ENCODE results near the gene TMEM135.
"Not testable (repeated sequence)": the region's sequence is repeated elsewhere in the genome, so short reads cannot be mapped to it uniquely, and the experiment has no call there.

Gene TMEM135

GRCh38 chr11:87141980-87142514 lies 104.3 kb downstream of the TMEM135 start:
- DNase-seq (ENCODE audit: low read depth in 3 of 3) = no peak

GRCh38 chr11:87142594-87142993 lies 104.9 kb downstream of the TMEM135 start:
- DNase-seq (ENCODE audit: low read depth in 3 of 3) = no peak

GRCh38 chr11:87143641-87144040 lies 105.9 kb downstream of the TMEM135 start:
- DNase-seq (ENCODE audit: low read depth in 3 of 3) = no peak

DNA sequence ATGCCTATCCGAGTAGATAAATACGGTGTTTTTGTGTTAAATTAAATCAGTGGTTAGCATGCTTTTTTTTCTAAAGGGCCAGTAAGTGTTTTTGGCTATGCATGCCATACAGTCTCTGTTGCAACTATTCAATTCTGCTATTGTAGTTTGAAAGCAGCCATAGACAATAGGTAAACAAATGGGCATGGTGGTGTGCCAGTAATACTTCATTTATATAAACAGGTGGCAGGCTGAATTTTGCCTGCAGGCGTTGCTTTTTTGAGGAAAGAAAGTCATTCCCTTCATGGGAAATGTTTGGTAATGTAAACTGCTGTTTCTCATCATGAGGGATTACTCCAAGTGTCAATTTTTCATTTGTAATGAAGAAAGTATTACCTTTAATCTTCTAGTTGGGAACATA lies 106.5 kb downstream of the TMEM135 start:
- DNase-seq (ENCODE audit: low read depth in 3 of 3) = no peak

GRCh38 chr11:87148749-87149148 lies 111.0 kb downstream of the TMEM135 start:
- DNase-seq (ENCODE audit: low read depth in 3 of 3) = no peak

DNA sequence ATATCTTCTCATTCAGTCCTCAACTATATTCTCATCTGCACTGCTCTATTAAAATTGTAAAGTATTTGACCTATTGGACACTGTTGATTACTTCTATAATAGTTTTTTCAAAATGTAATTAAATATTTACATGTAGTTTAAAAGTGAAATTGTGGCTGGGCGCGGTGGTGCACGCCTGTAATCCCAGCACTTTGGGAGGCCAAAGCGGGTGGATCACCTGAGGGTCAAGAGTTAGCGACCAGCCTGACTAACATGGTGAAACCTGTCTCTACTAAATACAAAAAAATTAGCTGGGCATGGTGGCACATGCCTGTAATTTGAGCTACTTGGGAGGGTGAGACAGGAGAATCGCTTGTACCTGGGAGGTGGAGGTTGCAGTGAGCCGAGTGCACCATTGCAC lies 112.0 kb downstream of the TMEM135 start:
- not testable (repeated sequence) for DNase-seq (ENCODE audit: low read depth in 3 of 3)

- DNase-seq (ENCODE audit: low read depth in 3 of 3) = no peak
Measured at GRCh38 chr11:87150936-87151335, 113.2 kb downstream of the TMEM135 start.

GRCh38 chr11:87154246-87154645 lies 116.5 kb downstream of the TMEM135 start:
- no peak for DNase-seq (ENCODE audit: low read depth in 3 of 3)

DNA sequence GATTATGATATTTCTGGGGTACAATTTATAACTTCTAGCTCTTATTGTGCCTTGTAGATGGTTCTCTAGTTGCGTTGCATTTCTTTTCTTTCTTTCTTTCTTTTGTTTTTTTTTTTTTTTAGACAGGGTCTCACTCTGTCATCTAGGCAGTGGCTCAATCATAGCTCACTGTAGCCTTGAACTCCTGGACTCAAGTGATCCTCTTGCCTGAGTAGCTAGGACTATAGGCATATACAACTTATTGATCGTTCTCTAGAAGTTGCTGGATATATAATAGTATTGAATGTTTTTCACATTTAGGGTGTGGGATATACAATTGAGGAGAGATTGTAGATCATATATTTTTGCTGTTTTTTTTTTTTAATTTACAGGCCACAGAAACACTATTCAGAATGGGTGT lies 119.2 kb downstream of the TMEM135 start:
- DNase-seq (ENCODE audit: low read depth in 3 of 3) = no peak

- DNase-seq (ENCODE audit: low read depth in 3 of 3) = not testable (repeated sequence)
Measured at GRCh38 chr11:87169076-87169475, 131.3 kb downstream of the TMEM135 start.

DNA sequence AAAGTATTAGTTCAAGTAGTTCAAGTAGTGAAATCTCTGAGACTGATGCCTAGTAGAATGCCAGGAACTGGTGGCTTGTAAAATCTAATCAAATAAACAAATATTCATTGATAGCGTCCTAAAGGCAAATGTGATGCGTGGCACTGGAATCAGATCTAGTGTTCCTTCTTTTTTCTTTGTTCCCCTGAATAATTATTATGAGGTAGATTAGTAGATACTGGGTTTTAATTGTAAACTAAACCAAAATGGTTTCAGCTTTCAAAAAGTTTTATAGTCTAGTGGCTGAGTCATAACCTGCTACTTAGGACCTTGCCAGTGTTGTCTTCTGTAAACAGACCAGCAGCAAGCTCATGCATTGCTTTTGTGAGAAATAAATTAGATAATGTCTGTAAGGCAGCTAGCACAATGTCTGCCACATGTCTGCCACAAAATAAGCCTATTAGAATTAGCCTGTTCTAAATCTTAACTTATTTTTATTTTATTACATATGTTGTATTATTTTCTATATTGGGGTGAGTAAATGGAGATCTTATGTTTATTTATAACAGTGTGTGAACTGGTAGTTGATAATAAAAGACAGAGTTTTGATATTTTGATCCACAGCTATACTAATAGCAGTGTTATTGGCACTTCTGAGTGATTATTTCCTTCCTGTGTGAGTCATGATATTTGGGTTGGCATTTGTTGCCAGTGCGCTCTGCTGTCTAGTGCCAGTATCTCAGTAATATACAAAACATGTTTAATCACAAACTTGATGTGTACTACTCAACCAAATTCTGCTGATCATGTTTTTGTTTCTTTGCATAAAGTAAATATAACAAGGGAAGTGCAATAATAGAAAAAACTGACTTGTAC lies 135.7 kb downstream of the TMEM135 start:
- DNase-seq (ENCODE audit: low read depth in 3 of 3) = no peak

DNA sequence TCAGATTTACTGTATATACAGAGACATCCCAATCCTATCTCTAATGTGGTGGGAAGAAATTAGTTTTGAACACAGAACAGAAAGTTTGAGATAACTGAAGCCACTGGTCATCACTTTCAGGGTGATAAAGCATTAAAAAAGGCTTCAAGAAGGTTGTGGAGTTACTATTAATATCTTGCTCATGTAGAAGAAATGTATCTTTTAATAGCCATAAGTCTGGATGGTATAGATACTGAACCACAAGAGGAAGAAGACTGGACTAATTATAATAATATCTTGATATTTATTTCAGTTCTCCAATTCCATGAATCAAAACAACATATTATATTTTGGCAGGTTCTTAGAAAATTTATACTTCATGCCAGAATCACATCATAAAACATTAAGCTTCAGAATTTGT lies 137.1 kb downstream of the TMEM135 start:
- DNase-seq (ENCODE audit: low read depth in 3 of 3) = no peak

GRCh38 chr11:87176044-87176443 lies 138.3 kb downstream of the TMEM135 start:
- DNase-seq (ENCODE audit: low read depth in 3 of 3) = no peak

DNA sequence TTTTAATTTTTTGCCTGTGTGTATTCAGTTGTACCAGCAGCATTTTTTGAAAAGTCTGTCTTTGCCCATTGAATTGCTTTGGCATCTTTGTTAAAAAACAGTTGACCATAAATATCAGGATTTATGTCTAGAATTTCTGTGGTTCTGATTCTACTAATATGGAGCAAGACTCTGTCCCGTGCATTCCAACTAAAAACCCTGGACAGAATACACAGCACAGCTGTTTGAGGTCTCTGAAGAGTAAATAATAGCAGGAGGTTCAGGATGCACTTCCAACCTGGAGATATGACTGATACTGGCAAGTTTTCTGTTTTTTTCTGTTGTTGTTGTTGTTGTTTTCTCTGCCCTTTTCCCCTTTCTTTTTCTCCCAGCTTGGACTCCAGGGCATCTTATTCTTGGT lies 141.9 kb downstream of the TMEM135 start:
- no peak for DNase-seq (ENCODE audit: low read depth in 3 of 3)

DNA sequence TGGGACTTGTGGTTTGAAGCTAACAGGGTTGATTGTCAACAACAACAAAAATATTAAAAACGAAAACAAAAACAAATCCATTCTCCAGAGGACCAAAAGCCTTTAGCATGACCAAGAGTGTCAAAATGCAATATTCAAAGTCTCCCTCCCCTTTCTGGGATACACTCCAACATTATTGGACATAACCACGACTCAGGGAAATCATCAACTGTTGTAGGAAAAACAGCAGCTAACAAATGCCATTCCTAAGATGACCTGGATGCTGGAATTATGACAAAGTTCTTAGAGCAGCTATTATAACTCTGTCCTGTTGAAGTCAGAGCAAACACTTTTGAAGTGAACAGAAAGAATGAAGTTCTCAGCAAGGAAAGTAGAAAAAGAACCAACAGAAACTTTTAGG lies 143.0 kb downstream of the TMEM135 start:
- no peak for DNase-seq (ENCODE audit: low read depth in 3 of 3)

DNA sequence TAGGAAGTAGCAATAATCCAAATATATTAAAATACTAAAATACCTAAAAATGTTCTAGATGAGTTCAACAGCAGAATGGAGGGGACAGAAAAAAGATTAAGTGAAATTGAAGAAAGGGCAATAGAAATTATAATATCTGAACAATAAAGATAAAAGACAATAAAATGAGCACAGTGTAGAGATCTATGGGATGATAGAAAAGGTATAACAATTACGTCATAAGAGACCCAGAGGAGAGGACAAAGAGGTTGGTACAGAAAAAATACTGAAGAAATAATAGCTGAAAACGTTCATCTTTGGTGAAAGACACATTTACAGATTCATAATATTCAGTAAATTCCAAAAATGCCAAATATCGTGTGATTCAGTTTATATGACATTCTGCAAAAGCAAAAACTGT lies 143.4 kb downstream of the TMEM135 start:
- no peak for DNase-seq (ENCODE audit: low read depth in 3 of 3)

- no peak for DNase-seq (ENCODE audit: low read depth in 3 of 3)
Measured at GRCh38 chr11:87185228-87185627, 147.5 kb downstream of the TMEM135 start.

GRCh38 chr11:87187076-87187475 lies 149.3 kb downstream of the TMEM135 start:
- DNase-seq (ENCODE audit: low read depth in 3 of 3) = no peak

DNA sequence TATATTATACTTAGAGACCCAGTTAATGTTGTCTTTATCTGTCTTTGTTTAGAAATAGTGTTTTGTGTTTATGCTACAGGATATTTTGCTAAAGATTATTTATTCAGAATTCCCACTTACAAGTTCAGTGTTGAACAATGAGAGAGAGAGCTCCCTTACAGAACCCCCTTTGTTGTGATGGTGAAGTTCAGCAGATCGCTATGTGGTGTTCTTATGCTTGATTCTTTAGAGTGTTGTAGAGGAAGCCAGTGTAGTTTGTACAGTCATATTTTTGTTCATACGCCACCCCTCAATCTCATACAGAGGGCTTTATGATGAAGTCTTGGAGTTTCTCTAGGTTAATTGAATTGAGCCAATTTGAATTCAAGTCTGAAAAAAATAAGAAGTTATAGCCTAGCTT lies 150.2 kb downstream of the TMEM135 start:
- no peak for DNase-seq (ENCODE audit: low read depth in 3 of 3)

DNA sequence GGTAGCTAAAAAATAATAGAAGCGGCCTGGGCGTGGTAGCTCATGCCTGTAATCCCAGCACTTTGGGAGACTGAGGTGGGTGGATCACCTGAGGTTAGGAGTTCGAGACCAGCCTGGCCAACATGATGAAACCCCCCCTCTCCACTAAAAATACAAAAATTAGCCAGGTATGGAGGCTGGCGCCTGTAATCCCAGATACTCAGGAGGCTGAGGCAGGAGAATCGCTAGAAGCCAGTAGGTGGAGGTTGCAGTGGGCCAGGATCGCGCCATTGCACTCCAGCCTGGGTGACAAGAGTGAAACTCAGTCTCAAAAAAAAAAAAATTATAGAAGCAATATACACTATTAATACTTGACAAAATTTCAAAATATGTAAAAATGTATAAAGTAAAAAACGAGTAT lies 150.7 kb downstream of the TMEM135 start:
- DNase-seq (ENCODE audit: low read depth in 3 of 3) = not testable (repeated sequence)

DNA sequence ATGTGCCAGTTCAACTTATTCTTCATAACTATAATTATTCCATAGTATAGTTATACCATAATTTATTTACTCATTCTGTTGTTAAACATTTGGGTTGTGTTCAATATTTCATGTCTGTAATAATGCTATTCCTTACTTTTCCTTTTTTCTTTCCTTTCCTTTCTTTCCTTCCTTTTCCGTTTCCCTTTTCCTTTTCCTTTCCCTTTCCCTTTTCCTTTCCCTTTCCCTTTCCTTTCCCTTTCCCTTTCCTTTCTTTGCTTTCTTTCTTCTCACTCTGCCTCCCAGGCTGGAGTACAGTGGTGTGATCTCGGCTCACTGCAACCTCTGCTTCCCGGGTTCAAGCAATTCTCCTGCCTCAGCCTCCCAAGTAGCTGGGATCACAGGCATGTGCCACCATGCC lies 151.2 kb downstream of the TMEM135 start:
- DNase-seq (ENCODE audit: low read depth in 3 of 3) = not testable (repeated sequence)

DNA sequence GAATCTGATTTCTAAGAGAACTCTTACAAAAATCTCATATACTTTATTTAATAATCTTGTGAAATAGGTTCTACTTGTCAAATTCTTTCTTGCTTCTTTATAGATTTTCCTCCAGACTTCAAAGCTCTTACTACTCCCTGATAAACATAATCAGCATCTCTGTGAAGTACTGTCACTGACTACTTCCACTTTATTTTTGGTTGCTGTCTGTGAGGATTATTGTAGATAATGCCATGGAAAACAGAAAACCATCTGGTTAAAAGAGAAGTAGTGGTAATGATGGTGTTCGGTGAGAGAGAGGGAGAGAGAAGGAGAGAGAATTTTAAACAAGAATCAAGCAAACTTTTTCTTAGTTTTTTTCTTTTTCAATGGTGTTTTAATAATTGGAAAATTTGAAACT lies 152.3 kb downstream of the TMEM135 start:
- DNase-seq (ENCODE audit: low read depth in 3 of 3) = no peak

- no peak for DNase-seq (ENCODE audit: low read depth in 3 of 3)
Measured at GRCh38 chr11:87193756-87194470, 156.2 kb downstream of the TMEM135 start.

Data from stimulated activated CD4-positive, alpha-beta T cell treated with anti-CD3 and anti-CD28 coated beads, TNF-alpha, amount 100 ng/mL, for 24 hours (primary cell).